ENCODE results near the gene BIN1. TPM values are rescaled to one million over a fixed set of nuclear protein-coding genes. Genes with fewer than 3 reads are reported as not detected.

The BIN1 gene
- total and polyA plus RNA-seq, 2 experiments from 2014 or later = 23.9 to 33.0 TPM

DNA sequence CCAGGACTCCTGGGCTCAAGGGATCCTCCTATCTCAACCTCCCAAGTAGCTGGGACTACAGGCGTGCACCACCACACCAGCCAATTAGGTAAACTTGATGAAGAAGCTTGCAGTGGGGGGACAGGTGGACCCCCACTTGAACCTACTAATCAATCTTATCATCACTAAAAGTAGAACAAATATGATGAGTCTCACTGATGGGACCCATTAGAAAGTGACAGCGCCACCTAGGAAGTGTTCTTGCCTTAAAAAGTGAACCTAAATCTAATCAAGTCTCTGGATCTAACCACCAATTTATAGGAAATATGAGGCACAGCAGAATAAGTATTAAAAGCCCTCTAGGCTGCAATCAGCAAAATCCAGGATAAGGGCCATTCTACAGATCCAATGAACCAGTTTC lies 79.2 kb downstream of the BIN1 start:
- Histone ChIP-seq H3K79me2 (ENCODE audit: insufficient read depth) (no peaks in the 10 kb centered on the region), H3K9me2 (ENCODE audit: insufficient read depth) (no peaks in the 10 kb centered on the region), H3K27me3 (replicated peaks; ENCODE audit: insufficient read depth) (no peaks in the 10 kb centered on the region), H3K4me2 (ENCODE audit: unreplicated experiment) (no peak overlapping the region), H3K4me1 (ENCODE audit: insufficient read depth) (peaks cover 11% of the 10 kb centered on the region), H3K9me3 (ENCODE audit: low read depth) (no peaks in the 10 kb centered on the region), H3K27ac (no peak overlapping the region), H4K20me1 (ENCODE audit: insufficient read depth) (no peaks in the 10 kb centered on the region), H3K9ac (no peak overlapping the region), H3K4me3 (no peak overlapping the region), H2AFZ (no peak overlapping the region), H3F3A (ENCODE audit: insufficient read depth) (peaks cover 15% of the 10 kb centered on the region; the same call in 1 of the 2 replicates), H3K36me3 (ENCODE audit: low read depth) (no peaks in the 10 kb centered on the region)
- in situ Hi-C loops (cut with MboI) = no loop called here
- no peak for DNase-seq
- 95 to 100% methylated on average over 2 of the region's 2 CpGs for WGBS, 2 experiments (ENCODE audit: low coverage in 1 of 2, low lambda C conversion rate in 2 of 2, missing lambda C conversion rate in 2 of 2)
- TF ChIP-seq EZH2 (IDR thresholded peaks at IDR 0.05; ENCODE audit: insufficient read depth, poor library complexity, severe bottlenecking) = no peak
- TF ChIP-seq EZH2phosphoT487 (IDR thresholded peaks at IDR 0.05; ENCODE audit: insufficient read depth, low read depth) = no peak

DNA sequence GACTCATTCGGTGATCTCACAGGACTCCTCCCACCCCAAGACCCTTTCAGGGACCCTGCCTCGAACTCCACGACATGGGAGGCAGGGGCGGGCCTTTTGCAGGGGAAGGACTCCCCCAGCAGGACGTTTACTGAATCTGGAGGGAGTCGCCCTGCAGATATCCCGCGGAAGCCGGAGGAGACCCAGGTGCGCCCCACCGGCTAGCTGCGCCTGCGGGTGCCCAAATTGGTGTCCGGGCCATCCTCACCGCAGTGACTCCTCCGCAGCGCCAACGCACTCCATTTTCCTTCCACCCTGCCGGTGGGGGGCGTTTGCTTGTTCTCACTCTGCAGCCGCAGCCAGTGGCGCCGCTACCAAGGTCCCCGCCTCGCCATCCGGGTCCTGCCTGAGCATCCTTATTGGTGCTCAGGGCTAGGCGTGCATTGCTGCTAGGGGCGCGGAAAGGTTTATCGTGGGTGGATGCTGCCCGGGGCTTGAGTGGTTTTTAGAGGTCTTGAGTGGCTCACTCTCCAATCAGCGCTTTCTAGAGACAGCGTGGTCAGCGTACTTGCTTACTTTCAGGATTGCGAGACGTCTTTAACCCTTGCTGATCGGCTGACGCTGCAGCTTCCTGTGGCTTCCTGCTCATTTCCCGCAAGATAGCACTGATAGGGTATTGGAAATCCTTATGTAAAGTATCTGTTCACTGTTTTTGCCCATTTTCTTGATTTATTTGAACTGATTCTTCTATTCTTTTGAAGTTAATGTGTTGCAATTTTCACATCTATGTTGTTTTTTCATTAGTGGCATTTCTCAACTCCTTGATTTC lies 81.4 kb downstream of the BIN1 start:
- 1 to 2% methylated on average over 38 to 39 of the region's 39 CpGs for WGBS, 2 experiments (ENCODE audit: low coverage in 1 of 2, low lambda C conversion rate in 2 of 2, missing lambda C conversion rate in 2 of 2)
- in situ Hi-C loops (cut with MboI) = no loop called here
- peak overlapping the region; percentile 90 for H3K4me2 ChIP-seq (ENCODE audit: unreplicated experiment)
- H3K4me1 ChIP-seq (ENCODE audit: insufficient read depth) = peaks cover 4% of the 10 kb centered on the region; the same call in 1 of the 2 replicates
- peak; percentile 89 for DNase-seq
- peak overlapping the region; percentile 87 for H2AFZ ChIP-seq
- peak overlapping the region; percentile 77 for H3K9ac ChIP-seq
- H3K27ac ChIP-seq = no peak overlapping the region
- no peaks in the 10 kb centered on the region for H3K27me3 ChIP-seq (replicated peaks; ENCODE audit: insufficient read depth)
- peak overlapping the region; percentile 74 for H3K4me3 ChIP-seq
- H4K20me1 ChIP-seq (ENCODE audit: insufficient read depth) = no peaks in the 10 kb centered on the region
- no peaks in the 10 kb centered on the region for H3K9me2 ChIP-seq (ENCODE audit: insufficient read depth)
- H3F3A ChIP-seq (ENCODE audit: insufficient read depth) = 0 out of 2 replicates have a peak, but pooled peaks cover 10% of the 10 kb centered on the region
- no peaks in the 10 kb centered on the region for H3K9me3 ChIP-seq (ENCODE audit: low read depth)
- TF ChIP-seq EZH2 (IDR thresholded peaks at IDR 0.05; ENCODE audit: insufficient read depth, poor library complexity, severe bottlenecking) = no peak
- no peak for TF ChIP-seq EZH2phosphoT487 (IDR thresholded peaks at IDR 0.05; ENCODE audit: insufficient read depth, low read depth)
- no peaks in the 10 kb centered on the region for H3K36me3 ChIP-seq (ENCODE audit: low read depth)
- H3K79me2 ChIP-seq (ENCODE audit: insufficient read depth) = no peaks in the 10 kb centered on the region

GRCh38 chr2:127024769-127025358 lies 82.1 kb downstream of the BIN1 start:
- H2AFZ ChIP-seq = peak overlapping the region; percentile 87
- peaks cover 4% of the 10 kb centered on the region; the same call in 1 of the 2 replicates for H3K4me1 ChIP-seq (ENCODE audit: insufficient read depth)
- no peaks in the 10 kb centered on the region for H4K20me1 ChIP-seq (ENCODE audit: insufficient read depth)
- peak overlapping the region; percentile 77 for H3K9ac ChIP-seq
- no peaks in the 10 kb centered on the region for H3K9me2 ChIP-seq (ENCODE audit: insufficient read depth)
- no peaks in the 10 kb centered on the region for H3K9me3 ChIP-seq (ENCODE audit: low read depth)
- DNase-seq = peak; percentile 70
- in situ Hi-C loops (cut with MboI) = no loop called here
- no peaks in the 10 kb centered on the region for H3K79me2 ChIP-seq (ENCODE audit: insufficient read depth)
- H3F3A ChIP-seq (ENCODE audit: insufficient read depth) = 0 out of 2 replicates have a peak, but pooled peaks cover 10% of the 10 kb centered on the region
- TF ChIP-seq EZH2phosphoT487 (IDR thresholded peaks at IDR 0.05; ENCODE audit: insufficient read depth, low read depth) (no peak), EZH2 (IDR thresholded peaks at IDR 0.05; ENCODE audit: insufficient read depth, poor library complexity, severe bottlenecking) (no peak)
- 8 to 12% methylated on average over 29 of the region's 29 CpGs for WGBS, 2 experiments (ENCODE audit: low coverage in 1 of 2, low lambda C conversion rate in 2 of 2, missing lambda C conversion rate in 2 of 2)
- no peaks in the 10 kb centered on the region for H3K36me3 ChIP-seq (ENCODE audit: low read depth)
- no peak overlapping the region for H3K27ac ChIP-seq
- H3K4me2 ChIP-seq (ENCODE audit: unreplicated experiment) = peak overlapping the region; percentile 90
- peak overlapping the region; percentile 74 for H3K4me3 ChIP-seq
- H3K27me3 ChIP-seq (replicated peaks; ENCODE audit: insufficient read depth) = no peaks in the 10 kb centered on the region

DNA sequence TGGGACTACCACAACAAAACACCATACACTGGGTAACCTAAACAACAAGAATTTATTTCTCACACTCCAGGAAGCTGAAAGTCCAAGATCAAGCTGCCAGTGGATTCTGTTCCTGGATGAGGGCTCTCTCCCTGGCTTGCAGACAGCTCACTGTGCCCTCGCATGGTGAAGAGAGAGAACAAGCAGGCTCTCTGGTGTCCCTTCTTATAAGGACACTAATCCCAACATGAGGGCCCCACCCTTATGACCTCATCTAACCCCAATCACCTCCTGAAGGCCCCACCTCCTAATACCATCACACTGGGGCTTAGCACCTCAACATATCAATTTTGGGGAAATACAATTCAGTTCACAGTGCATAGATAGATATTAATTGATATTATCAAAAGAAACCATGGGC lies 83.5 kb downstream of the BIN1 start:
- DNase-seq = no peak
- Histone ChIP-seq H3F3A (ENCODE audit: insufficient read depth) (0 out of 2 replicates have a peak, but pooled peaks cover 10% of the 10 kb centered on the region), H2AFZ (no peak overlapping the region), H4K20me1 (ENCODE audit: insufficient read depth) (no peaks in the 10 kb centered on the region), H3K79me2 (ENCODE audit: insufficient read depth) (no peaks in the 10 kb centered on the region), H3K4me2 (ENCODE audit: unreplicated experiment) (no peak overlapping the region), H3K4me3 (no peak overlapping the region), H3K9me3 (ENCODE audit: low read depth) (no peaks in the 10 kb centered on the region), H3K9me2 (ENCODE audit: insufficient read depth) (no peaks in the 10 kb centered on the region), H3K9ac (no peak overlapping the region), H3K36me3 (ENCODE audit: low read depth) (no peaks in the 10 kb centered on the region), H3K27ac (no peak overlapping the region), H3K27me3 (replicated peaks; ENCODE audit: insufficient read depth) (no peaks in the 10 kb centered on the region; the same call in 1 of the 2 replicates), H3K4me1 (ENCODE audit: insufficient read depth) (peaks cover 4% of the 10 kb centered on the region; the same call in 1 of the 2 replicates)
- WGBS, 2 experiments (ENCODE audit: low coverage in 1 of 2, low lambda C conversion rate in 2 of 2, missing lambda C conversion rate in 2 of 2) = 58 to 73% methylated on average over 1 of the region's 1 CpG
- in situ Hi-C loops (cut with MboI) = no loop called here
- TF ChIP-seq EZH2phosphoT487 (IDR thresholded peaks at IDR 0.05; ENCODE audit: insufficient read depth, low read depth) (no peak), EZH2 (IDR thresholded peaks at IDR 0.05; ENCODE audit: insufficient read depth, poor library complexity, severe bottlenecking) (no peak)
